Sciatic nerve (tissue), 2 donors: ENCODE measurements around the gene TPGS2. TPM values are rescaled to one million over a fixed set of nuclear protein-coding genes. Genes with fewer than 3 reads are reported as not detected.
"Not testable (repeated sequence)": the region's sequence is repeated elsewhere in the genome, so short reads cannot be mapped to it uniquely, and the experiment has no call there.

Source experiments
- ATAC-seq: fragments of 200-7000 bp; cut with Tn5 transposase; one replicate; pipeline ENCODE4 v1.9.1; 2020; ENCODE audit warnings: mild to moderate bottlenecking, moderate library complexity
- DNase-seq: peaks from one replicate; pipeline ENCODE4 v3.0.0-alpha.2; 2020; ENCODE audit warnings: low spot score
- intact Hi-C: fragments of 100-400 bp; cut with DNase I; formaldehyde crosslinking; loops from one replicate; pipeline ENCODE4 v1.14.2; 2022
- total RNA-seq: library from RNA; stranded (reverse); fragmentation: NEBNext Ultra II Directional; extraction: Animal tissue kit (Norgen Biotek cat#: 25700); gene quantifications from one replicate; pipeline ENCODE4 v1.2.1, GENCODE V29; 2021
- donor health status: DM: no; HTN: no; CAD: no.
- donor health status: DM: no; HTN: no; CAD: no.

Gene TPGS2
- total RNA-seq = 56.4 TPM

- peak; percentile 96 for ATAC-seq
- peak; percentile 89 for DNase-seq
- intact Hi-C loops = loop anchor here (10.0 kb wide), 1 partner anchor 1304 kb away; no protein-coding TSS in a partner anchor
Observed at GRCh38 chr18:36828630-36829361, at the start of gene TPGS2, which contains the start of gene KIAA1328. TSS of gene TPGS2 (minus strand) at chr18:36829002. CDS start at chr18:36828767, 235 bp downstream. TSS of gene KIAA1328 (plus strand) at chr18:36829127. CDS start at chr18:36829139, 12 bp downstream.

DNA sequence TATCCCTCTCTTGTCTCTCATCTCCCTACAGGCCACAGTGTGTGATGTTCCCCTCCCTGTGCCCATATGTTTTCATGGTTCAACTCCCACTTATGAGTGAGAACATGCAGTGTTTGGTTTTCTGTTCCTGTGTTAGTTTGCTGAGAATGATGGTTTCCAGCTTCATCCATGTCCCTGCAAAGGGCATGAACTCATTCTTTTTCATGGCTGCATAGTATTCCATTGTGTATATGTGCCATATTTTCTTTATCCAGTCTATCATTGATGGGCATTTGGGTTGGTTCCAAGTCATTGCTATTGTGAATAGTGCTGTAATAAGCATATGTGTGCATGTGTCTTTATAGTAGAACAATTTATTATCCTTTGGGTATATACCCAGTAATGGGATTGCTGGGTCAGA is 45.0 kb upstream of the TPGS2 start:
- ATAC-seq, intact Hi-C loops, DNase-seq: not testable (repeated sequence)

DNA sequence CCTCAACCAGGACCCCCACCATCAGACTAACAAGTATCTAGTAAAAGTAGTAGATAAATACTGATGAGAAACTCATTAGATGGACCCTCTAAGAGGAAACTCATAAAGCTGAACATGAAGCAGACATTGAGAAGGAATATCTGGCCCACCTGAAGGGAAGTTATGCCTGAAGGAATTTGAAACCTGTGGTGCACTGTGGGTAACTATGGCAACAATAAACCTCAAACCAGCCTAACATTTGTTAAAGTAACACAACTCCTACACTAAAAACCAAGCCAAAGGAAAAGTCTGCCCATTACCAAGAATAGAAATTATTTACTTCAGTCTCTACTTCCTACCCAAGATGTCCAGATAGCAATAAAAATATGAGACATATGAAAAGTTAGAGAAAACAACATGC is 43.5 kb upstream of the TPGS2 start:
- no peak for ATAC-seq
- no peak for DNase-seq
- intact Hi-C loops = no loop called here

GRCh38 chr18:36871801-36872200 is 43.0 kb upstream of the TPGS2 start:
- no peak for ATAC-seq
- DNase-seq = no peak
- intact Hi-C loops = no loop called here

GRCh38 chr18:36867056-36867455 is 38.3 kb upstream of the TPGS2 start:
- DNase-seq (no peak), ATAC-seq (no peak)
- intact Hi-C loops = no loop called here

- ATAC-seq (no peak), DNase-seq (no peak)
- intact Hi-C loops = no loop called here
Observed at GRCh38 chr18:36862182-36862581, 33.4 kb upstream of the TPGS2 start.

DNA sequence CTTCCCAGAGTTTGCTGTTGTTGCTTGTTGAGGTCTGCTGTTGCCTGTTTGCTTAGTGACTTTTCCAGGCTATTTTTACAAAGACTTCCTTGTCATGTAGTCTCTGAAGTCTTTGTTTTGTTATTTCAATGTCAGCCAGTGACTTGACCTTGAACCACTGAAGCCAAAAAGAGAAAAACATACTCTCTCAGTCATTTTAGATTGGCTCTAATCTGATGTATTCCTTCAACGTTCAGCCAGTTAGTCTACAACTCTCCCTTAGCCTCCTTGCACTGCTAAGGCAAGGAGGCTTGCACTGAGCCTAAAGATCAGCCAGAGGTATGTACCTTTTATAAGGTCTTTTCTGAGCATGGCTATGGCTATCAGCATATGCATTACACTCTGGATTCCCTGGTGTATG is 28.0 kb upstream of the TPGS2 start:
- ATAC-seq (peak; percentile 71), DNase-seq (no peak)
- intact Hi-C loops = no loop called here

GRCh38 chr18:36851202-36851590 is 22.4 kb upstream of the TPGS2 start:
- intact Hi-C loops = no loop called here
- ATAC-seq (no peak), DNase-seq (no peak)

DNA sequence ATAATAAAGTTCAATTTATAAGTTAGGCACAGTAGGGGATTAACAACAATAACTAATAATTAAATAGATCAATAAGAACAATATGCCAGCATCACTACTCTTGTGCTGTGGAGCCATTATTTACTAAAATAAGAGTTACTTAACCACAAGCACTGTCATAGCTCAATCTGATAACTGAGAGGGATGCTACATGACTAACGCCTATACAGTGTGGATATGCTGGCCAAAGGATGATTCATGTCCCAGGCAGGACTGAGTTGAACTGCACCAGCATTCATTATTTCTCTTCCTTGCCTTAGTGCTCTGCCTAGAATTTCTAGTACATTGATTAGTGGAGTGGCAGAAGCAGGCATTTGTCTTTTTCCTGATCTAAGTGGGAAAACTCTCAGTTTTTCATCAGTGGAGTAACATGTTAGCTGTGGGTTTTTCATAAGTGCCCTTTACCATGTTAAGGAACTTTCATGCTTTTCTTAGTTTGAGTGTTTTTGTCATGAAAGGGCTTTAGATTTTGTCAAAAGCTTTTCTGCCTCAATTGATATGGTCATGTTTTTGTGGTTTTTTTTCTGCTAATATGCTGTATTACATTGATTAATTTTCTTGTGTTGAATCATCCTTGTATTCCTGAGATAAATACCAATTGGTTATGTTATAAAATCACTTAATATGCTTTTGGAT is 21.9 kb upstream of the TPGS2 start:
- intact Hi-C loops = no loop called here
- ATAC-seq = no peak
- no peak for DNase-seq

- DNase-seq (no peak), ATAC-seq (no peak)
- intact Hi-C loops = no loop called here
Observed at GRCh38 chr18:36849288-36850006, 20.6 kb upstream of the TPGS2 start.

DNA sequence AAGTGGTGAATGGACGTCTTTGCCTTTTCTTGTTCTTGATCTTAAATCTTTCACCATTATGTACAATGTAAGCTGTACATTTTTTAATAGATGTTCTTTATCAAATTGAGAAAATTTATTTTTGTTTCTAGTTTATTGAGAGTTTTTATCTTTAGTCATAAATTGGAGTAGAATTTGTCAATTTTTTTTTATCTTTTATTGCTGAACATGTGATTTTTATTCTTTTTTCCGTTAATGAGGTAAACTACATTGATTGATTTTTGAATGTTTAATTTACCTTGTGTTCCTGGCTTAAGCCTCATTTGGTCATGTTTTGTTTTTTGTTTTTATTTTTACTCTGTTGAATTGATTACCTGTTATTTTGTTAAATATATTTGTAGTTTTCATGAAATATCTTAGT is 19.8 kb upstream of the TPGS2 start:
- ATAC-seq = no peak
- intact Hi-C loops = no loop called here
- no peak for DNase-seq

- ATAC-seq (no peak), DNase-seq (no peak)
- intact Hi-C loops = no loop called here
Observed at GRCh38 chr18:36843784-36844183, 15.0 kb upstream of the TPGS2 start.

DNA sequence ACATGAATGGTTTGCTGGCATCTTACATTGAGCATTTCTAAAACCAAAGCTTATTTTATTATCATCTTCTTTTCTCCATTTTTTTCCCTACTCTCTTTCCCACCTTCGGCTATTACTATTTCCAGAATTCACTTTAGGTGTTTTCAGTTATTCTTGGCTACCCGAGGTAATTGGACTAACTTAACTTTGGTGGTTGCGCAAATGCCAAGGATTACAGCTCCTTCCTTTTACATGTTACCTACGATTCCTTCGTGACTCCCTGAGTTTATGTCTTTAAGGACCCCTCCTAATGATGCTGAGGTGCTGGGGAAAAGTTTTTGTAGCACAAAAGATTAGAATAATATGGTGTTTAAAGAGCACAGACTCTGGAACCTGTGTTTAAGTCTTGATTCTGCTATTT is 14.4 kb upstream of the TPGS2 start:
- intact Hi-C loops = no loop called here
- DNase-seq (no peak), ATAC-seq (no peak)

- ATAC-seq = no peak
- no peak for DNase-seq
- intact Hi-C loops = loop anchor here (10.0 kb wide), 1 partner anchor 645 kb away; no protein-coding TSS in a partner anchor
Observed at GRCh38 chr18:36839835-36840234, 11.0 kb upstream of the TPGS2 start.

- DNase-seq (no peak), ATAC-seq (no peak)
- intact Hi-C loops = loop anchor here (10.0 kb wide), 1 partner anchor 641 kb away; no protein-coding TSS in a partner anchor
Observed at GRCh38 chr18:36835927-36836326, 7.1 kb upstream of the TPGS2 start.

DNA sequence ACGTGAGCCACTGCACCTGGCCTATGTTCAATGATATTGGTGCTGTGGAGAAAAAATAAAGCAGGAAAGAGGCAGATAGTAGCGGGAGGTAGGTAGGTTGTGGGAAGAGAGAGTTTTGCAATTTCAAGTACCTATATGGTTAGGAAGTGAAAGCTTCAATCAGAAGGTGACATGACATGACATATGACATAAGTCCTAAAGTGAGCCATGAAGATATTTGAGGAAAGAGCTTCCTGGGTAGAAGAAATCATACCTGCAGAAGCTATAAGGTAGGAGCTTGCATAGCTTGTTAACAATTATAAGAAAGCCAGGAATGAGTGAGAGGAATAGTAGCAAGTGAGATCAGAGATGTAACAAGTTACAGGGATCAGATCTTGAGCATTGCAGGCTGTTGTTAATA is 4.3 kb upstream of the TPGS2 start:
- DNase-seq (no peak), ATAC-seq (no peak)
- intact Hi-C loops = loop anchor here (10.0 kb wide), 1 partner anchor 638 kb away; no protein-coding TSS in a partner anchor

DNA sequence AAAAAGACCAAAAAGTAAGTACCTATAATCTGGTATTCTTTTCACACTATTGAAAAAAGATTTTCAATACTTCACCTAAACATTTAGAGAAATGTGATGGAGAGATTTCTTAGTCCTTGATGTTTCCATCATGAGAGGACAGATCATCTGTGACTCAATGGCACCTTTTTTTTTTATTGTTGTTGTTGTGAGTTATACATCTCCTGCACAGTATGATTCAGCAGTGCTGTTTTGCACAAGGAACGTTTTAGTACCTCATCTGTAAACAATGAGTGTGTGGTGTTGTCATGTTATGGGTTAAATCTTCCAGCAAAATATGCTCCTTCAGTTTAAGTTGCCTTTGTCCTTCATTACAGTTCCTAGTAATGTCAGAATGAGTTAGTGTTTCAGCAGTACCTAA is 2.3 kb upstream of the TPGS2 start:
- ATAC-seq (no peak), DNase-seq (no peak)
- intact Hi-C loops = loop anchor here (10.0 kb wide), 1 partner anchor 636 kb away; no protein-coding TSS in a partner anchor

DNA sequence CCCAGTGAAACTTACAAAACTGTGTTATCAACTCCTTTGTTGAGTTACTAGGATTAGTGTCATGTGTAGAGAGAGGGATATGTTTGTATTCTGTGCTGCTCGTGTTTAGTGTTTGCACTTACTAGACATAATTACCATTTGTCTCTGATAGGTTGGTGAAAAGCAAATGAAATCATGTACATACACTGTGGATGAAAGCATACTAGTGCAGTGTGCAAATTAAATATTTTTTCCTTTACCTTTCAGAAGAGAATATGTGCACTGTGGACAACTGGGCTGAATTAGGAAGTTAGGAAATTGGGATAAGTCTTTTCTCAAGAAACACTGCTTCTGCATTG is 1.3 kb upstream of the TPGS2 start:
- DNase-seq (no peak), ATAC-seq (no peak)
- intact Hi-C loops = loop anchor here (10.0 kb wide), 1 partner anchor 635 kb away; no protein-coding TSS in a partner anchor

DNA sequence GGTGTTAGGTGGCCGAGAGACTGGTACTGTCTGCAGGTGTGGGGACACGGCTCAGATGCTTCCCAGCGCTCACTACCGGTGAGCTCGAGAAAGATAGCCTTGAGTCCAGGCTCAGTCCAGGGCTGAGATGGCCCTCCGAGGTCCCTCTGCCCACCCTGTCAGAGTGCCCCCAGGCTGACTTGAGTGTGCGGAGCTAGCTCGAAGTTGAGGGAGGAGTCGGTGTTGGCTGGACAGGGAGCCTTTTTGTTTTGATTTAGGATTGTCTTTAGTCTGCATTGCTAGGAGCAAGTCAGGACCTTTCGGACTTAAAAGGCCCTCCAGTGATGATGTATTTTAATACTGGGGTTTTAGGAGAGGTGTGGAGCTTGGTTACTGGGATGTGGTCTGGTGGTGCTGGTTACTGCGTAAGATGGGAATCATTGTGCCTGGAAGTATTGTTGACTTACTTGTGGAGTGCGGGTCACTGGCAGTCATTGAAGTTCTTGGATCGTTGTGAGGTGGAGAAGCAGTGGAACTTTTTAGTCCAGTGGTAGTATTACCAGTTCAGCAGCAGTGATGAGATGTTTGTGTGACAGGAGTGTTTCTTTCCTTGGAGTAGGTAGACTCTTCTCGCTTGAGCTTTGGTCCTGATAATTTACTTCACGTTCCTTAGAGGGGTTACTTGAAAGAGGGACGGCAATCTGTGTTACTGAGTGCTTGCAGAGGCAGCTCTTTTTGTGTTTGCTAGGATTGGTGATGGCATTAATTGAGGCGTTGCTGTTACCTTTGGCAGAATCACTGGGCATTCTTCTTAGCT is 758 bp upstream of the TPGS2 start:
- peak; percentile 63 for ATAC-seq
- intact Hi-C loops = loop anchor here (10.0 kb wide), 2 partner anchors 635 to 1305 kb away; no protein-coding TSS in a partner anchor
- peak; percentile 63 for DNase-seq
